Liver (tissue), 9 donors: ENCODE data around the gene MBD3L2. TPM values are rescaled to one million over a fixed set of nuclear protein-coding genes. Genes with fewer than 3 reads are reported as not detected.

Experiments used
- DNase-seq: peaks from one replicate; pipeline ENCODE4 v3.0.0-alpha.2; 2017; ENCODE audit warnings: low spot score
- H3K27ac ChIP-seq, 2 donors: one replicate each; pipeline ENCODE4 v1.7.0; 2013; ENCODE audit warnings: inconsistent platforms in 2 of 2, low read length in 2 of 2, control low read depth in 1 of 2, low read depth in 1 of 2, mild to moderate bottlenecking in 1 of 2
- H3K27me3 ChIP-seq, 4 donors: one replicate each; pipeline versions ENCODE4 v1.6.1 to v1.7.0; 2013; ENCODE audit warnings: low read length in 3 of 4, inconsistent platforms in 1 of 4, mild to moderate bottlenecking in 1 of 4, moderate library complexity in 1 of 4; ENCODE audit not compliant: control insufficient read depth in 4 of 4, insufficient read depth in 4 of 4
- H3K36me3 ChIP-seq, 4 donors: one replicate each; pipeline versions ENCODE4 v1.6.1 to v1.7.0; 2013; ENCODE audit warnings: low read length in 3 of 4, mild to moderate bottlenecking in 3 of 4, low read depth in 1 of 4, moderate library complexity in 1 of 4; ENCODE audit not compliant: control insufficient read depth in 4 of 4, insufficient read depth in 3 of 4
- H3K4me1 ChIP-seq, 4 donors: one replicate each; pipeline versions ENCODE4 v1.6.1 to v1.7.0; 2013; ENCODE audit warnings: low read length in 3 of 4, mild to moderate bottlenecking in 3 of 4, moderate library complexity in 1 of 4; ENCODE audit not compliant: control insufficient read depth in 4 of 4, insufficient read depth in 4 of 4
- H3K4me3 ChIP-seq, 3 donors: one replicate each; pipeline versions ENCODE4 v1.6.1 to v1.7.0; 2013; ENCODE audit warnings: low read length in 3 of 3, control low read depth in 1 of 3, low read depth in 1 of 3, mild to moderate bottlenecking in 1 of 3
- H3K9ac ChIP-seq, 2 donors: one replicate each; pipeline ENCODE4 v1.7.0; 2013; ENCODE audit warnings: low read length in 2 of 2, mild to moderate bottlenecking in 2 of 2, moderate library complexity in 2 of 2, control low read depth in 1 of 2, low read depth in 1 of 2
- H3K9me3 ChIP-seq, 4 donors: one replicate each; pipeline versions ENCODE4 v1.6.1 to v1.7.0; 2013; ENCODE audit warnings: low read length in 3 of 4; ENCODE audit not compliant: control insufficient read depth in 4 of 4
- EGR1 ChIP-seq, 2 donors: IDR thresholded peaks; 2 replicates each; pipeline ENCODE4 v1.6.1; 2016 to 2018; ENCODE audit warnings: antibody characterized with exemption in 2 of 2, low read depth in 2 of 2
- FOXA1 ChIP-seq: IDR thresholded peaks from 2 replicates; pipeline ENCODE4 v1.6.1; 2016; ENCODE audit warnings: antibody characterized with exemption
- FOXA2 ChIP-seq: IDR thresholded peaks from 2 replicates; pipeline ENCODE4 v1.6.1; 2016; ENCODE audit warnings: antibody characterized with exemption
- GABPA ChIP-seq, 2 donors: IDR thresholded peaks in 1 of 2; conservative IDR thresholded peaks in 1 of 2; 2 replicates each; pipeline ENCODE4 v1.6.1; 2016; ENCODE audit warnings: antibody characterized with exemption in 2 of 2, mild to moderate bottlenecking in 1 of 2, moderate library complexity in 1 of 2
- HNF4A ChIP-seq, 2 donors: conservative IDR thresholded peaks; 2 replicates each; pipeline ENCODE4 v1.6.1; 2016; ENCODE audit warnings: antibody characterized with exemption in 2 of 2, mild to moderate bottlenecking in 2 of 2
- HNF4G ChIP-seq: IDR thresholded peaks from 2 replicates; pipeline ENCODE4 v1.6.1; 2016; ENCODE audit warnings: antibody characterized with exemption
- JUND ChIP-seq, 2 donors: IDR thresholded peaks; 2 replicates each; pipeline ENCODE4 v1.6.1; 2016; ENCODE audit warnings: antibody characterized with exemption in 2 of 2
- MAX ChIP-seq: IDR thresholded peaks from 2 replicates; pipeline ENCODE4 v1.6.1; 2016; ENCODE audit warnings: antibody characterized with exemption
- NR2F2 ChIP-seq: IDR thresholded peaks from 2 replicates; pipeline ENCODE4 v1.6.1; 2016; ENCODE audit warnings: antibody characterized with exemption
- RAD21 ChIP-seq, 2 donors: IDR thresholded peaks; 2 replicates each; pipeline ENCODE4 v1.6.1; 2016; ENCODE audit warnings: antibody characterized with exemption in 2 of 2, mild to moderate bottlenecking in 2 of 2
- REST ChIP-seq: IDR thresholded peaks from 2 replicates; pipeline ENCODE4 v1.6.1; 2016; ENCODE audit warnings: antibody characterized with exemption, mild to moderate bottlenecking
- RXRA ChIP-seq, 2 donors: IDR thresholded peaks; 2 replicates each; pipeline ENCODE4 v1.6.1; 2017 to 2018; ENCODE audit warnings: antibody characterized with exemption in 2 of 2, mild to moderate bottlenecking in 1 of 2
- SP1 ChIP-seq: IDR thresholded peaks from 2 replicates; pipeline ENCODE4 v1.6.1; 2018; ENCODE audit warnings: antibody characterized with exemption, mild to moderate bottlenecking
- TAF1 ChIP-seq: conservative IDR thresholded peaks from 2 replicates; pipeline ENCODE4 v1.6.1; 2016; ENCODE audit warnings: antibody characterized with exemption, mild to moderate bottlenecking
- YY1 ChIP-seq: IDR thresholded peaks from 2 replicates; pipeline ENCODE4 v1.6.1; 2016; ENCODE audit warnings: antibody characterized with exemption, mild to moderate bottlenecking
- WGBS: extraction: QIAGEN DNeasy Blood & Tissue Kit; methylation state at CpG from one replicate; pipeline ENCODE4 v1.1.7; 2013; 5-methylcytosine and 5-hydroxymethylcytosine counted together
- polyA plus RNA-seq, 2 donors: library from polyadenylated mRNA; stranded (reverse) in 1 of 2; unstranded in 1 of 2; fragments of 200-250 nt in 1 of 2; fragments of >200 nt in 1 of 2; fragmentation: Nextera tagmentation in 1 of 2; extraction: Ambion mirVana in 1 of 2; gene quantifications; one replicate each; pipeline versions ENCODE4 v1.2.1 to v1.2.3, GENCODE V29; 2013 to 2015
- total RNA-seq, 2 donors: library from RNA; depleted of rRNA; stranded (reverse); fragments of >200 nt; gene quantifications; one replicate each; pipeline ENCODE4 v1.2.3, GENCODE V29; 2014
- TF ChIP-seq, protein P1 (sequence below): fragments of 150-350 bp; IDR thresholded peaks from 2 replicates; pipeline ENCODE4 v1.5.1; 2017; ENCODE audit warnings: improper control_type of control experiment, low read depth, low read length; ENCODE audit not compliant: missing input control
- TF ChIP-seq, protein P2 (sequence below): IDR thresholded peaks from 2 replicates; pipeline ENCODE4 v1.6.1; 2016; ENCODE audit warnings: antibody characterized with exemption
- TF ChIP-seq, protein P3 (sequence below): IDR thresholded peaks from 2 replicates; pipeline ENCODE4 v1.6.1; 2016; ENCODE audit warnings: antibody characterized with exemption
- donor health status: healthy.
- donor health status: healthy.
- donor health status: healthy.
- donor health status: healthy.
- donor health status: healthy.

The MBD3L2 gene
- total and polyA plus RNA-seq, 4 donors: not detected

DNA sequence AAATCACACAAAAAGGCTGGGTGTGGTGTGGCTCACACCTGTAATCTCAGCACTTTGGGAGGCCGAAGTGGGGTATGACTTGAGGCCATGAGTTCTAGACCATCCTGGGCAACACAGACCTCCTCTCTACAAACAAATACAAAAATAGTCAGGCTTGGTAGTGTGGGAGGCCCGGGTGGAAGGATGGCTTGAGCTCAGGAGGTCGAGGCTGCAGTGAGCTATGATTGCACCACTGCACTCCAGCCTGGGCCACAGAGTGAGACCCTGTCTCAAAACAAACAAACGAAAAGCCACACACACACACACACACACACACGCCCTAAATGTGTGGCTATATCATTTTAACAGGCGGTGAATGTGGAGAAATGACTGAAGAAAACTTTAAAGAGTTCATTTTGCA is 19.5 kb downstream of the MBD3L2 start (continued):
- TF ChIP-seq, protein P1, sequence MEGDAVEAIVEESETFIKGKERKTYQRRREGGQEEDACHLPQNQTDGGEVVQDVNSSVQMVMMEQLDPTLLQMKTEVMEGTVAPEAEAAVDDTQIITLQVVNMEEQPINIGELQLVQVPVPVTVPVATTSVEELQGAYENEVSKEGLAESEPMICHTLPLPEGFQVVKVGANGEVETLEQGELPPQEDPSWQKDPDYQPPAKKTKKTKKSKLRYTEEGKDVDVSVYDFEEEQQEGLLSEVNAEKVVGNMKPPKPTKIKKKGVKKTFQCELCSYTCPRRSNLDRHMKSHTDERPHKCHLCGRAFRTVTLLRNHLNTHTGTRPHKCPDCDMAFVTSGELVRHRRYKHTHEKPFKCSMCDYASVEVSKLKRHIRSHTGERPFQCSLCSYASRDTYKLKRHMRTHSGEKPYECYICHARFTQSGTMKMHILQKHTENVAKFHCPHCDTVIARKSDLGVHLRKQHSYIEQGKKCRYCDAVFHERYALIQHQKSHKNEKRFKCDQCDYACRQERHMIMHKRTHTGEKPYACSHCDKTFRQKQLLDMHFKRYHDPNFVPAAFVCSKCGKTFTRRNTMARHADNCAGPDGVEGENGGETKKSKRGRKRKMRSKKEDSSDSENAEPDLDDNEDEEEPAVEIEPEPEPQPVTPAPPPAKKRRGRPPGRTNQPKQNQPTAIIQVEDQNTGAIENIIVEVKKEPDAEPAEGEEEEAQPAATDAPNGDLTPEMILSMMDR: no peak
- TF ChIP-seq, protein P2, sequence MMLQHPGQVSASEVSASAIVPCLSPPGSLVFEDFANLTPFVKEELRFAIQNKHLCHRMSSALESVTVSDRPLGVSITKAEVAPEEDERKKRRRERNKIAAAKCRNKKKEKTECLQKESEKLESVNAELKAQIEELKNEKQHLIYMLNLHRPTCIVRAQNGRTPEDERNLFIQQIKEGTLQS: no peak

GRCh38 chr19:7069042-7069903 is 20.2 kb downstream of the MBD3L2 start, which contains the start of gene ZNF557:
Gene ZNF557, plus strand, starts transcription at chr19:7069703. Its CDS starts 5,372 bp downstream, at chr19:7075075.
- under 1% methylated on average over 56 of the region's 56 CpGs for WGBS
- peaks cover 0 to 9% (median 2%) of the 10 kb centered on the region in 4 donors for H3K9me3 ChIP-seq

More at GRCh38 chr19:7069042-7069903, 20.2 kb downstream of the MBD3L2 start, which contains the start of gene ZNF557:
- H3K27me3 ChIP-seq: no peaks in the 10 kb centered on the region
- H3K36me3 ChIP-seq: peaks cover 14 to 22% (median 18%) of the 10 kb centered on the region in 4 donors
- peak within 1 kb of the TSS; percentile 66 to 88 (median 81) for H3K4me3 ChIP-seq
- TF ChIP-seq REST (peak; percentile 57), GABPA (IDR thresholded peaks at IDR 0.05 in 1 of 2, conservative IDR thresholded peaks at IDR 0.05 in 1 of 2) (peak; percentile 91 to 96), NR2F2 (peak; percentile 38), FOXA2 (no peak), YY1 (peak; percentile 38), MAX (peak; percentile 80), EGR1 (IDR thresholded peaks at IDR 0.05; ENCODE audit: low read depth in 2 of 2) (peak; percentile 78 to 84), HNF4A (conservative IDR thresholded peaks at IDR 0.05) (peak in 1 of 2 donors; percentile 2), TAF1 (no peak), JUND (IDR thresholded peaks at IDR 0.05) (peak in 1 of 2 donors; percentile 50), HNF4G (no peak), RAD21 (IDR thresholded peaks at IDR 0.05) (no peak), RXRA (IDR thresholded peaks at IDR 0.05) (peak in 1 of 2 donors; percentile 44), SP1 (peak; percentile 89), FOXA1 (no peak)
- TF ChIP-seq, protein P2: no peak
- TF ChIP-seq, protein P1: no peak
- TF ChIP-seq, protein P3, sequence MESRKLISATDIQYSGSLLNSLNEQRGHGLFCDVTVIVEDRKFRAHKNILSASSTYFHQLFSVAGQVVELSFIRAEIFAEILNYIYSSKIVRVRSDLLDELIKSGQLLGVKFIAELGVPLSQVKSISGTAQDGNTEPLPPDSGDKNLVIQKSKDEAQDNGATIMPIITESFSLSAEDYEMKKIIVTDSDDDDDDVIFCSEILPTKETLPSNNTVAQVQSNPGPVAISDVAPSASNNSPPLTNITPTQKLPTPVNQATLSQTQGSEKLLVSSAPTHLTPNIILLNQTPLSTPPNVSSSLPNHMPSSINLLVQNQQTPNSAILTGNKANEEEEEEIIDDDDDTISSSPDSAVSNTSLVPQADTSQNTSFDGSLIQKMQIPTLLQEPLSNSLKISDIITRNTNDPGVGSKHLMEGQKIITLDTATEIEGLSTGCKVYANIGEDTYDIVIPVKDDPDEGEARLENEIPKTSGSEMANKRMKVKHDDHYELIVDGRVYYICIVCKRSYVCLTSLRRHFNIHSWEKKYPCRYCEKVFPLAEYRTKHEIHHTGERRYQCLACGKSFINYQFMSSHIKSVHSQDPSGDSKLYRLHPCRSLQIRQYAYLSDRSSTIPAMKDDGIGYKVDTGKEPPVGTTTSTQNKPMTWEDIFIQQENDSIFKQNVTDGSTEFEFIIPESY: peak; percentile 37
- peaks cover 4 to 9% (median 8%) of the 10 kb centered on the region in 4 donors for H3K4me1 ChIP-seq
- H3K9ac ChIP-seq: peak within 1 kb of the TSS; percentile 56 to 57
- peak within 1 kb of the TSS; percentile 74 to 83 for H3K27ac ChIP-seq
- peak; percentile 99 for DNase-seq
